ENCODE data around the gene CYREN.
A peak's percentile ranks its signal among the peaks of the same experiment; 100 is the strongest.

CYREN gene

DNA sequence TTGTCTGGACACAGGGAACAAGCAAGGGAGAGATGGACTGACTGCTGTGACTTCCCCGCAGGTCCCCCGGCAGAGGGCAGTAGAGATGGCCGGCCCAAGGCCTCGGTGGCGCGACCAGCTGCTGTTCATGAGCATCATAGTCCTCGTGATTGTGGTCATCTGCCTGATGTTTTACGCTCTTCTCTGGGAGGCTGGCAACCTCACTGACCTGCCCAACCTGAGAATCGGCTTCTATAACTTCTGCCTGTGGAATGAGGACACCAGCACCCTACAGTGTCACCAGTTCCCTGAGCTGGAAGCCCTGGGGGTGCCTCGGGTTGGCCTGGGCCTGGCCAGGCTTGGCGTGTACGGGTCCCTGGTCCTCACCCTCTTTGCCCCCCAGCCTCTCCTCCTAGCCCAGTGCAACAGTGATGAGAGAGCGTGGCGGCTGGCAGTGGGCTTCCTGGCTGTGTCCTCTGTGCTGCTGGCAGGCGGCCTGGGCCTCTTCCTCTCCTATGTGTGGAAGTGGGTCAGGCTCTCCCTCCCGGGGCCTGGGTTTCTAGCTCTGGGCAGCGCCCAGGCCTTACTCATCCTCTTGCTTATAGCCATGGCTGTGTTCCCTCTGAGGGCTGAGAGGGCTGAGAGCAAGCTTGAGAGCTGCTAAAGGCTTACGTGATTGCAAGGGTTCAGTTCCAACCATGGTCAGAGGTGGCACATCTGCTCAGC is 6.0 kb downstream of the CYREN start:
- no peak overlapping the region for H3K4me3 ChIP-seq
- peak overlapping the region in 7 of 21 experiments; percentile 13 to 60 (median 25) for H3K27ac ChIP-seq

DNA sequence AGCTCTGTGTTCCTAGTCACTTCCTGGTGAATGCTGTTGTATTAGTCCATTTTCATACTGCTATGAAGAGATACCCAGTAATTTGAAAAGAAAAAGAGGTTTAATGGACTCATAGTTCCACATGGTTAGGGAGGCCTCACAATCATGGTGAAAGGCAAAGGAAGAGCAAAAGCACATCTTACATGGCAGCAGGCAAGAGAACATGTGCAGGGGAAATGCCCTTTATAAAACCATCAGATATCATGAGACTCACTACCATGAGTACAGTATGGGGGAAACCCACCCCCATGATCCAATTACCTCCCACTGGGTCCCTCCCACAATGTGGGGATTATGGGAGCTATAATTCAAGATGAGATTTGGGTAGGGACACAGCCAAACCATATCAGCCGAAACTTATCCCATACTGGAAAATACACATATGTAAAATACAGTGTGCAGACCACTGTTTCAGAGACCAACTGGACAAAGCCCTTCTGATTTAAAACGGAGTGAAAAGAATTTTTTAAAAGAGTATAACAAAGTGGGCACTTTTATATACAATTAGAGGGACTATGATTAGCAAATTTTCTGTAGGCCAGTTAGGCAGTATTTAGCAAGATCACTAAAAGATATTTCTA is 8.0 kb downstream of the CYREN start:
- Histone ChIP-seq H3K4me3 (no peak overlapping the region), H3K27ac (peak overlapping the region in 5 of 21 experiments; percentile 7 to 72 (median 24))

DNA sequence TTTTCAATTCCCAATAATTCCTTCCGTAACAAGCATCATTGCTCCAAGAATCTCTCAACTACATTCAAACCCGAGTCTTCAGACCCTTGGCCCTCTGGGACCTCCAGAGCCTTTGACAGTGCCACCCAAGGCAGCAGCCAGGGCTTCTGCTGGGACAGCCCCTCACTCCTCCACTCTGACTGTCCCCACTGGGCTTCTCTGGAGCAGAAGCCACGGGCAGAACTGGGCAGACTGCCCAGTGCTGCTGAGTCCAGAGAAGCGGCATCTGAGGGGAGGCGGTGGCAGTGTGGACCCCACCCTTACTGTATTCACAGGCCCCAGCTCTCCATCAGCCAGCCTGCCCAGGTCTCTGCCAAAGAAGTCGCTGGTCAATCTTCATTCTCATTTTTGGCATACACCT is 8.8 kb downstream of the CYREN start:
- Histone ChIP-seq H3K27ac (peak overlapping the region in 13 of 21 experiments; percentile 7 to 78 (median 43)), H3K4me3 (no peak overlapping the region)

DNA sequence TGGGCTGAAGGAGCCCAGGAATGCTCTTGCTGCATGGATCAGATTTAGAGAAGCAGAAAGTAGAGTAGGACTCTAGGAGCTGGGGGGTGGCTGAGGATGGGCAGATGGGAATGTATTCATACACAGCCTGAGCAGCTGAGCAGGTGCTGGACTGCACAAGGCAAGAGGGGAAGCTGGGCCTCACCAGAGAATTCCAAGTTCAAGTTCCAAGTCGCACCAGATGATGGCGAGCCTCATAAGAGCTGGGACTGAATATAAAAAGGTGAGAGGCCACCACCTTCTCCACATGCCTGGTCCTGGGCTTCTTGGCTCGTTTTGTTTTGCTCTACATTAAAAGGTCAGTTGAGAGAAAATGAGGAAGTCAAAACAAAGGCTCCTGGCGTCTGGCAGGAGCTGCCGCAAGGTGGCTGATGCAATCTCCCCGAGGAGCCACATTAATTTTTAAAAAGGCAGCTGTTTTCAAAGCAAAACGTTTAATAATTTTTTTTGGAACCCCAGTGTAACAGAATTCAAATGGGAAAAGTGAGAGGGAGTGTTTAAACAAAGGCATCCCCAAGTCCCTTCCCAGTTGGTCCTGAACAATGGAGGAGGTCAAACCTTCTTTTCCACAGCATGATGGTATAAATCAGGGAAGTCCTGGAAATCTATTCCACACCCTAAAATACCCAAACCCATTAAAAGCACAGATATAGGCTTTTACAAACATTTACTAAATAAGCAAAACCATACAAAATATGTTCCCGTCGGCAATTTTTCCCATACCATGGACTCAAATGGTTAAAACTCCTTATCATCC is 9.5 kb downstream of the CYREN start:
- H3K27ac ChIP-seq, result peak overlapping the region in 16 of 21 experiments; percentile 11 to 79 (median 42)
- no peak overlapping the region for H3K4me3 ChIP-seq

DNA sequence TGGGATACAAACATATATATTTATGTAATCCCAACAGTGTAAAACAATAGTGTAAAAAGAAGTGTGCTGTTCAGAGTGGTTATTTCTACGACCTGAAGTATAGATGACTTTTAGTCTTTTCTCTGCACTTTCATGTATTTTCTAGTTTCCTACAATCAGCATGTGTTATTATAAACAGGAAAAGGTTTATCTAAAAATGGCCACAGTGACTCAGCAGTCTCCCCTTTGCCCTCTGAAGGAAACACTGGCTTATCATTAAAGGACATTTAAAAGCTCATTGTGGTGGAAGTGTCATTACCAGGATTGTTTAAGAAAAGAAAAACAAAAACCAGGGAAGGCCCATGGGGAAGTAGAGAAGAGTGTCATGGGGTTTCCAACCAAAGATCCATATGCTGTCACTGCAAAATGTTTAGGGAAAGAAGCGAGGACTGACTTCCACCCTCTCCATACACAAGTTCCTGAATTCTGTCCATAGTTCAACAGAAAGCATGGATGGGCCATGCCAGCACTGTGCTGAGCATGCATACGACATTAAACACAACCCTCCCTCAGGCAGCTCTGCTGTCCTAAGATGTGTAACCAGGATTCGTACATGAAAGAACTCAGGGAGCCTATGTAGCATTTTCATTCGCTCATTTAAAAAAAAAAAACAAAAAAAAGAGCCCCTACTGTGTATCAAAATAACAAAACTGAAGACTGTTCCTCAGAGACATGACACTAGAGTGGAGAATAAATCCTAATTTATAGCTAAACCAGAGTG is 10.2 kb downstream of the CYREN start:
- Histone ChIP-seq H3K27ac (peak overlapping the region in 15 of 21 experiments; percentile 19 to 79 (median 43)), H3K4me3 (no peak overlapping the region)

DNA sequence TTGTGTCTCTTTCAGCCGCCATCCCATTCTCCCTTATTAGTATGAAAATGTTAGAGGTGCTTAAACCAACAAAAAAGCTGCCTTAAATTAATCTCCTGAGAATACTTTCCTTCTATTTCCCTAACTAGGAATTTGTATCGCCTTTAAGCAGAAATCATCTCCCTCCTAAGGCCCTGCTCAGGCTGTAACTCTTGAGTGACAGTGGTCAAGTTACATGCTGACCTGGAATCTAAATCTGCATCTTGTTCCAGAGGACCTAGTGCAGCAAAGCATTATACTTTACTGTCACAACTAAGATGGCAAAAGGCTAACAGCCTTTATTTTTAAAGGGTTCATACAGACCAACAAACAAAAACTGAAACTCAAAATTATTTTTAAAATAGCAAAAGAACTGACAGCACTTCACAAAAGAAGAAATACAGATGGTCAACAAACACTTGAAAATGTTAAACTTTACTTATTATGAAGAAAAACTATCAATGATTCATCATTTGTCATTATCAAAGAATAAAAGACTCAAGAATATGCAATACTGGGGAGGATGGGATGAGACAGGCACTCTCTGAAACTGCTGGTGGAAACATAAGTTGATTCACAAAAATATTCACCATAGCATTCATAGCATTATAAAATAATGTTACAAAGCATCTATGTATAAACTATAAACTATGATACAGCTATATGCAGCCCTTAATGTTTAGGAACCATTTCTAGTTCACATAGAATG is 11.0 kb downstream of the CYREN start:
- H3K27ac ChIP-seq, result peak overlapping the region in 11 of 21 experiments; percentile 18 to 79 (median 47)
- no peak overlapping the region for H3K4me3 ChIP-seq

DNA sequence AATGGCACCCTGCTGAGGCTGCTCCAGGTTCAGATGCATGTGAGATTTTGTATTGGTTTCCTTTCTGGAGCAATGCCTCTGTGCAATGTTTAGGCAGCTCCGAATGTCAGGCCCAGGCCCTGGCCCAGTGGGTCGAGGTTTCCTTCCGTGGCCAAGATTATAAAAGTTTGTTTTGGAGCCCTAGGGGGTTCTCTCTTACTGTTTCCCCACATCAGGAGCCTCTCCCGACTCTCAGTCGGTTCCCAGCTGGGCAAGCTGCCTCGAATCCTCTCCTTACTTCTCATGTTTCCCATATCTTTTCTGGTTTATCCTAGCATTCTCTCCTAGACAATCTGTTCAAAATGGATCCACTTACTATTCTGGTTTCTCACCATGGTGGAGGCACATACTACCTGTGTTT is 11.6 kb downstream of the CYREN start:
- peak overlapping the region in 8 of 21 experiments; percentile 16 to 79 (median 48) for H3K27ac ChIP-seq
- no peak overlapping the region for H3K4me3 ChIP-seq

DNA sequence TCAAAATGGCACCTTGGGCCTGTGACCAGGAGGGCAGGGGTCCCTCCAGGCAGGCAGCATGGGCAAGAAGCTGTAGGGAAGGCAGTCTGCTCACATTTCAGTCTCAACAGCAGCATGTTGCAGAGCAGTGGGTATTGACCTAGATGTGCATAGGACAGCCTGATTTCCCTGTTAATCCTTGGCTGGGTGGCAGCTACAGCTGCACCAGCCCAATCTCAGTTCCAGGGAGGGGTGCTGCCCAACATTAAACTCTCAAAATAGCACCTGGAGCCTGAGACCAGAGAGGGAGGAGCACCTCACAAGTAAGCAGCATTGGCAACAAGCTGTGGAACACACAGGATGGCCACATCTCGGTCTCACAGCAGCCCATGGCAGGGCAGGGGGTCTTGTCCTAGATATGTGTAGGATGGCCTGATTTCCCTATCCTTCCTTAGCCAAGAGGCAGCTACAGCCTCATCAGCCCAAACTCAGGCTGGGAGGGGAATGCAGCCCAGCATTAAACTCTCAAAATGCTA is 12.3 kb downstream of the CYREN start:
- Histone ChIP-seq H3K4me3 (no peak overlapping the region), H3K27ac (peak overlapping the region in 9 of 21 experiments; percentile 3 to 79 (median 33))

DNA sequence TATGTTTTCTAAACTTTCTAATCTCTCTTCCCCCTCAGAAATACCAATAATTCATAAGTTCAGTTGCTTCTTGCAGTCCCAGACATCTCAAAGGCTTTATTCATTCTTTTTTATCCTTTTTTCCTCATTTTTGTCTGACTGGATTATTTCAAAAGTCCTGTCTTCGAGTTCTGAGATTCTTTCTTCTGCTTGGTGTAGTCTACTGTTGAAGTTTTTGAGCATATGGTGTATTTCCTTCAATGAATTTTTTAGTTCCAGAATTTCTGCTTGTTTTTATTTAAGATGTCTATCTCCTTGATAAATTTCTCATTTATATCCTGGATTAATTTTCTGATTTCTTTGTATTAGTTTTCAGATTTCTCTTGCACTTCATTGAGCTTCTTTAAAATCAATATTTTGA is 14.2 kb downstream of the CYREN start:
- Histone ChIP-seq H3K4me3 (no peak overlapping the region), H3K27ac (no peak overlapping the region)

DNA sequence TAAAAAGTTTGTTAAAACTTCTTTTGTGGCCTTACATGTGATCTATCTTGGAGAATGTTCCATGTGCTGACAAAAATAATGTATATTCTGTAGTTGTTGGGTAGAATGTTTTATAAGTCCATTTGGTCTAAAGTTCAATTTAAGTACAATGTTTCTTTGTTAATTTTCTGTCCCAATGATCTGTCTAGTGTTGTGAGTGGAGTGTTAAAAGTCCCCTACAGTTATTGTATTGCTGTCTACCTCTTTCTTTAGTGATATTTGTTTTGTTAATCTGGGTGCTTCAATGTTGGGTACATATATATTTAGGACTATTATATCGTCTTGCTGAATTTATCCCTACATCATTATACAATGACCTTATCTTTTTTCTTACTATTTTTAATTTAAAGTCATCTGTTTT is 15.8 kb downstream of the CYREN start:
- H3K27ac ChIP-seq, result no peak overlapping the region

DNA sequence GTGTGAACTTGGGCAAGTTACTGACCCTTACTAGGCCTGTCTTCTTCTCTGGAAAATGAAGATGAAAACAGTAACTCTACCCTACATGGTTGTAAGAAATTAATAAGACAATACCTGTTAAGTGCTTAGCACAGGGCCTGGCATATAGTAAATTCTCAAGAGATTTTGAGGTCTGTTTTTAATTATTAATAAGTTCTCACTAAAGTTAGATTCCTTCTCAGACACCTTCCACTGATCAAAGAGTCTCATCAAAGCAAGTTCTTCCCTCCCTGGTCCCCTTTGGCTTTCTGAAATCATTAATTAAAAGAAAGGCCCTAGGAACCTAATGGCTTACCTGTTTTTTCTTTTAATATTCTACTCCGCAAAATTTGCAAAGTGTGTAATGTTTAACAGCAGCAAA is 18.1 kb downstream of the CYREN start:
- no peak overlapping the region for H3K4me3 ChIP-seq
- H3K27ac ChIP-seq, result peak overlapping the region in 3 of 21 experiments; percentile 7 to 52 (median 35)

More for the DNA sequence above, 15.8 kb downstream of the CYREN start:
- no peak overlapping the region for H3K4me3 ChIP-seq

DNA sequence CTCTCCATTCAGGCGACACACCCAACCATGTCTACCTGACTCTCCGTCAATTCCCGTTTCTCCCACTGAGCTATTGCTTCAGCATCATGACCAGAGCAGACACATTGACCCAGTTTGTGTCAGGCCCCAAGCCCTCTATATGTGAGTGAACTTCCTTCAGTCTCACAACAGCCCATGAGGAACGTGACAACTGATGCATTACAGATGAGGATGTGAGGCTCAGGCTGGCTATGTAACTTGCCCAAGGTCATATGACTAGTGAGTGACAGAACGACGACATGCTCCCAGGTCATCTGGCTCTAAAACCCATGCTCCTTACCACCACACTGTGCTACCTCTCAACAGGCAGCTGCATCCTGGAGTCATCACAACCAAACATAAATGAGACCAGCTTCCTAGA is 19.0 kb downstream of the CYREN start:
- peak overlapping the region in 12 of 21 experiments; percentile 3 to 94 (median 48) for H3K27ac ChIP-seq
- no peak overlapping the region for H3K4me3 ChIP-seq

DNA sequence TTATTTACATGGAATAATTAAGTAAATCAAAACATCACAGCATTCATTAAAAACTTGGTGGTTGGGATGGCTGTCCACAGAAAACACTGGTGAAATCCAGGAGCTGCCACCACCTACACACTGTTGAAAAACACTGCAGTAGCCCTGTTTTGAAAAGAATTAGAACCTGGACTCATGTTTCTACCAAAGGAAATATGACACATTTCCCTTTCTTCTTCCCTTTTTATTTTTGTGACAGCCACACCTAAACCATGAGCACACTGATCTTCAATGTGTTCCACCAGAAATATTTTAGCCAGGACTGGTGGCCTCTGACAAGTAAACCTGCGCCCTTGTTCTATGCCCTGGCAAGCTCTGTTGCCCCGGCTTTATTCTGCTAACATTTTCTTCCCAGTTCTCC is 19.4 kb downstream of the CYREN start:
- H3K4me3 ChIP-seq, result no peak overlapping the region
- peak overlapping the region in 15 of 21 experiments; percentile 3 to 94 (median 47) for H3K27ac ChIP-seq

DNA sequence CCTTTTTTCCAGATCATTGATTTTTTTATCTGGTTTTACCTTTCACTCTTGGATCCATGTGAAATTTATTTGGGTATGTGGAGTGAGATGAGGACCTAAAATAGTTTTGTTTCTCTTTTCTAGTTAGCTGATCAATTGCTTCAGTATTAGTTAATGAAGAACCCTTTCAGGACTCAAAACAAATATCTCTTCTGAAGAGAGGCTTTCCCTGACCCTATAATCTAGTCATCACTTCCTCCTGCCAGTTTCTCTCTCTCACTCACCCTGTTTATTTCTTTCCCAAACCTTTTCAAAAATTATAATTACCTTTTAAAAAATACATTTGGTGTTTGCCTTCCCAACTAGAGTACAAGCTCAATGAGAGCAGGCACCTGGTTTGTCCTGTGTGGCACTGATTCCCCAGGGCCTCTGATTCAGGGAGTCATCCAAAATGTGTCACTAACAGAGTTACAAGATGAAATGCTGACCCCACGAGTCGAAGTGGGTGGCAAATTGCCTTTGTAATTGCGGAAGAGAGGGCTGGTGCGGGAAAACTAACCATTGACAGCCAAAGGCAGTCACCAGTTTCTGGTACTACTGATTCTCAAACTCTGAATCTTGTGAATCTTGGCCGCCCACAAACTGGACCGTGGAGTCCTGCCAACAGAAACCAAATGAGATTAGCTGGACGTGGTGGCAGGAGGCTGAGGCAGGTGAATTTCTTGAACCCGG is 20.3 kb downstream of the CYREN start:
- Histone ChIP-seq H3K4me3 (peak overlapping the region in 2 of 7 experiments; percentile 2 to 46), H3K27ac (peak overlapping the region in 18 of 21 experiments; percentile 1 to 94 (median 48))

DNA sequence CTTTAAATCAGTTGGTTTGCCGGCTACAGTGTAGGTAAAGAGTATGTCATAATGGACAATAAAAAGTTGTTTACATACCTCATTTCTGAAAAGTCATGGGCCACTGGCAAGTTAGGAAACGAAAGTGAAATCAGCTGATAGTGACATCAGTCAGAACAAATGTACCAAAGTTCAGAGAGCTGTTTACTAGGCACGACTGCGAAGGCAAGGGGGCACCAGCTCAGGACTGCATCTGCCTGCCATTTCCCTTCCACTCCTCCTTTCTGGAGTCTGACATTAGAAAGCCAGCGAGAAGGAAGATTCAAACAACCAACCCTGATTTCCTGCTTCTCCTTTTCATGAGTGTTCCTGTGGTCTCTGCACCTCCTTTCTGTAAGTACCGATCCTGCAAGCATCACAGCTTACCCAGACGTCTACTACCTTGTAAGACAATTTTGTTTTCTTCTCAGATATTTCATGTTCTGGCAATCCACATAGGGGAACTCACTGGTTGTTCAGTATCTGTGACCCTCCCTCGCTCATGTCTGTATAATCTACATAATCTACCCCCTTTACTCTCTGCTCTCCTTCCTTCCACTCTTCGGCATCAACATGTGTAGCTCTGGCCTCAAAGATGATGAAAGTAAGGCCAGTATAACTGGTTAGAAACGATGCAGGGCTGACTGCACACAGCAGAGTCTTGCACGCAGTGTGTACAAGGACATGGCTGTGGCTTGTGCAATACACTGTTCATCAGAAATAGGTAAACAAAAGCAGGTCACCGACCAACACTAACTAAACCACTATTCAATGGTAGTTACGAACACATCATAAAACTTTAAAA is 22.4 kb downstream of the CYREN start, which contains the start of gene TMEM140:
Gene TMEM140 (plus strand): TSS at position 174 of the 823 bp plus-strand sequence. CDS start 16,370 bp downstream, outside the sequence.
- Histone ChIP-seq H3K27ac (peak within 1 kb of the TSS; percentile 58 to 97 (median 87)), H3K4me3 (peak within 1 kb of the TSS; percentile 27 to 46 (median 37))

DNA sequence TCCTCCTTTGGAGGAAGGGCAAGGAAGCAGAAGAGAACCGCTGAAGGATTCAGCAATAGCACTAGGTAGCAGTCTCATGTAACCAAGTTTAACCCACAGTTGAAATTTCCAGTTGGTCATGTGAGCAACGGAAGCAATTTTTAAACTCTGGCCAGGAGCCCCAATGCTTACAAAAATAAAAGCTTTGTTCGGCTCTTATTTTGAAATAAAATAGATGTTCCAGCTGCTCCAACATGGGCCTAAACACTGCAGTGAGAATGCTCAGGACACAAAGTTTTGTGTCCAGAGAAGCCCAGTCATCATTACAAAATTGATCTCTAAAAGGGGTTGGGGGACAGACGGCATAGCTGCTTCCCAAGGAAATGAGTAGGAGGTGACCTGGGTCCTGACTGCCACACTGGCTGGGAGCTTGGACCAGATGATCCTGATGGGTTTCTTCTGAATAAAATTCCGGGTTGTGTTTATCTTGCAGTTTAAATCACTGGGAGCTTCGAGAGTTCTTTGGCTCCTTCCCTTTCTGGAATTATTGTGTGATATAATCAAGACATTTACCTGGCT is 23.1 kb downstream of the CYREN start:
- Histone ChIP-seq H3K27ac (peak overlapping the region; percentile 58 to 97 (median 87)), H3K4me3 (peak overlapping the region; percentile 27 to 46 (median 37))

All from skin epidermis (tissue), 12 donors.